ENCODE results near the gene WIPF1.
"Not testable (repeated sequence)": the region's sequence is repeated elsewhere in the genome, so short reads cannot be mapped to it uniquely, and the experiment has no call there.

Gene WIPF1

DNA sequence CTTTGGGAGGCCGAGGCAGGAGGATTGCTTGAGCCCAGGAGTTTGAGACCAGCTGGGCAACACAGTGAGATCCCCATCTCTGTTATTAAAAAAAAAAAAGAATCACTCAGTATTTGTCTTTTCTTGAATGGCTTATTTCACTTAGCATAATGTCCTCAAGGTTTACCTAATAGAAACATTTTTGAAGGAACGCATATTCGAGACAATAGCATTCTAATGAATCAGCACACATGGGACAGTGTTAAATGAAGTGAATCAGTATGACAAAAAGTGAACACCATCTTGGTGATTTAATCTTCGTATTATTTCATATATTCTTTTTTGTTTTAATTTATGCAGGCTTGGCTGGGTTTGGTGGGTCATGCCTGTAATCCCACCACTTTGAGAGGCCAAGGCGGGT, 44.7 kb downstream of the WIPF1 start:
- no peak overlapping the region for H3K4me3 ChIP-seq (ENCODE audit: low read depth in 1 of 2, low read length in 2 of 2)
- no peak overlapping the region for H3K27ac ChIP-seq (ENCODE audit: low read length)
- no peak overlapping the region for H2AFZ ChIP-seq (ENCODE audit: low read depth, low read length)
- no peak overlapping the region for H3K4me2 ChIP-seq (ENCODE audit: insufficient read depth, low read length)
- 0 out of 2 replicates have a peak, but pooled peaks cover 2% of the 10 kb centered on the region for H3K36me3 ChIP-seq (ENCODE audit: insufficient read depth, low read length)
- no peaks in the 10 kb centered on the region for H3K9me3 ChIP-seq (ENCODE audit: insufficient read depth, low read length, severe bottlenecking)
- TF ChIP-seq EZH2 (IDR thresholded peaks at IDR 0.05; ENCODE audit: borderline replicate concordance, low read depth, low read length, severe bottlenecking) = no peak
- TF ChIP-seq, protein P1, sequence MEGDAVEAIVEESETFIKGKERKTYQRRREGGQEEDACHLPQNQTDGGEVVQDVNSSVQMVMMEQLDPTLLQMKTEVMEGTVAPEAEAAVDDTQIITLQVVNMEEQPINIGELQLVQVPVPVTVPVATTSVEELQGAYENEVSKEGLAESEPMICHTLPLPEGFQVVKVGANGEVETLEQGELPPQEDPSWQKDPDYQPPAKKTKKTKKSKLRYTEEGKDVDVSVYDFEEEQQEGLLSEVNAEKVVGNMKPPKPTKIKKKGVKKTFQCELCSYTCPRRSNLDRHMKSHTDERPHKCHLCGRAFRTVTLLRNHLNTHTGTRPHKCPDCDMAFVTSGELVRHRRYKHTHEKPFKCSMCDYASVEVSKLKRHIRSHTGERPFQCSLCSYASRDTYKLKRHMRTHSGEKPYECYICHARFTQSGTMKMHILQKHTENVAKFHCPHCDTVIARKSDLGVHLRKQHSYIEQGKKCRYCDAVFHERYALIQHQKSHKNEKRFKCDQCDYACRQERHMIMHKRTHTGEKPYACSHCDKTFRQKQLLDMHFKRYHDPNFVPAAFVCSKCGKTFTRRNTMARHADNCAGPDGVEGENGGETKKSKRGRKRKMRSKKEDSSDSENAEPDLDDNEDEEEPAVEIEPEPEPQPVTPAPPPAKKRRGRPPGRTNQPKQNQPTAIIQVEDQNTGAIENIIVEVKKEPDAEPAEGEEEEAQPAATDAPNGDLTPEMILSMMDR (IDR thresholded peaks at IDR 0.05; ENCODE audit: borderline replicate concordance, extremely low read depth, low read length, poor library complexity, severe bottlenecking) = no peak
- no peaks in the 10 kb centered on the region for H4K20me1 ChIP-seq (ENCODE audit: insufficient read depth, low read length)
- no peak overlapping the region for H3K9ac ChIP-seq (ENCODE audit: low read depth, low read length)
- H3K27me3 ChIP-seq (ENCODE audit: insufficient read depth, low read length, poor library complexity) = no peaks in the 10 kb centered on the region
- ATAC-seq (ENCODE audit: insufficient read depth, low read depth) (no peak), DNase-seq (no peak)
- no peaks in the 10 kb centered on the region for H3K79me2 ChIP-seq (ENCODE audit: insufficient read depth, low read length)
- no peaks in the 10 kb centered on the region for H3K4me1 ChIP-seq (ENCODE audit: insufficient read depth, low read length)

DNA sequence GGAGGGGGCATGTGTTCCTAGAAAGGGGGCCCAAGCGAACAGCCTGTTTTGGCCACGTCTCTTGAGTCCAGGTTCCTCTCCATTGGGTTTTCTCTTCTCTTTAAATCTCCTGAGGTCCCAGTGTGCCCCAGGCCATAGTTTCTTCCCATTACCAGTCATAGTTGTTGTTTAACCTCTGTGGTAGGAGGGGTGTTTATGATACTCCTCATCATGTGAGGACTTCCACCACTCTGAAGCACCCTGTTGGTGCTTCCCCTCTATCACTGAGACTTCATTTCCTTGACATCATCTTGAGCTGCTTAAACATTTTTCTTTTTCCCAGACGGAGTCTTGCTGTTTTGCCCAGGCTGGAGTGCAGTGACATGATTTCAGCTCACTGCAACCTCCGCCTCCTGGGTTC, 45.9 kb downstream of the WIPF1 start:
- H3K4me3 ChIP-seq (ENCODE audit: low read depth in 1 of 2, low read length in 2 of 2) = no peak overlapping the region
- no peaks in the 10 kb centered on the region for H3K9me3 ChIP-seq (ENCODE audit: insufficient read depth, low read length, severe bottlenecking)
- no peak overlapping the region for H3K4me2 ChIP-seq (ENCODE audit: insufficient read depth, low read length)
- no peak overlapping the region for H3K9ac ChIP-seq (ENCODE audit: low read depth, low read length)
- TF ChIP-seq, protein P1 (IDR thresholded peaks at IDR 0.05; ENCODE audit: borderline replicate concordance, extremely low read depth, low read length, poor library complexity, severe bottlenecking) = no peak
- no peak for ATAC-seq (ENCODE audit: insufficient read depth, low read depth)
- no peaks in the 10 kb centered on the region for H4K20me1 ChIP-seq (ENCODE audit: insufficient read depth, low read length)
- H3K27ac ChIP-seq (ENCODE audit: low read length) = no peak overlapping the region
- no peaks in the 10 kb centered on the region for H3K27me3 ChIP-seq (ENCODE audit: insufficient read depth, low read length, poor library complexity)
- H3K36me3 ChIP-seq (ENCODE audit: insufficient read depth, low read length) = no peaks in the 10 kb centered on the region
- H3K4me1 ChIP-seq (ENCODE audit: insufficient read depth, low read length) = no peaks in the 10 kb centered on the region
- H2AFZ ChIP-seq (ENCODE audit: low read depth, low read length) = no peak overlapping the region
- H3K79me2 ChIP-seq (ENCODE audit: insufficient read depth, low read length) = no peaks in the 10 kb centered on the region
- DNase-seq = no peak

DNA sequence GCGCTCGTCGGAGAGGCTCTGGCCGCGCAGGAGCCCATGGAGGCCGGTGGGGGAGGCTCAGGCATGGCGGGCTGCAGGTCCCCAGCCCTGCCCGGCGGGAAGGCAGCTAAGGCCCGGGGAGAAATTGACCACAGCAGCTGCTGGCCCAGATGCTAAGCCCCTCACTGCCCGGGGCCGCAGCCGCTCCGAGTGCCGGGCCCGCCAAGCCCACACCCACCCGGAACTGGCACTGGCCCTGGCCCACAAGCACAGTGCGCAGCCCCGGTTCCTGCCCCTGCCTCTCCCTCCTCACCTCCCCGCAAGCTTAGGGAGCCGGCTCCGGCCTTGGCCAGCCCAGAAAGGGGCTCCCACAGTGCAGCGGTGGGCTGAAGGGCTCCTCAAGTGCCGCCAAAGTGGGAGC, 49.0 kb downstream of the WIPF1 start:
- not testable (repeated sequence) for H3K9ac ChIP-seq (ENCODE audit: low read depth, low read length); H3K4me3 ChIP-seq (ENCODE audit: low read depth in 1 of 2, low read length in 2 of 2); H4K20me1 ChIP-seq (ENCODE audit: insufficient read depth, low read length); H3K9me3 ChIP-seq (ENCODE audit: insufficient read depth, low read length, severe bottlenecking); H3K79me2 ChIP-seq (ENCODE audit: insufficient read depth, low read length); ATAC-seq (ENCODE audit: insufficient read depth, low read depth); H3K4me1 ChIP-seq (ENCODE audit: insufficient read depth, low read length); H3K4me2 ChIP-seq (ENCODE audit: insufficient read depth, low read length); H3K36me3 ChIP-seq (ENCODE audit: insufficient read depth, low read length); H3K27ac ChIP-seq (ENCODE audit: low read length); H2AFZ ChIP-seq (ENCODE audit: low read depth, low read length); DNase-seq; H3K27me3 ChIP-seq (ENCODE audit: insufficient read depth, low read length, poor library complexity)

DNA sequence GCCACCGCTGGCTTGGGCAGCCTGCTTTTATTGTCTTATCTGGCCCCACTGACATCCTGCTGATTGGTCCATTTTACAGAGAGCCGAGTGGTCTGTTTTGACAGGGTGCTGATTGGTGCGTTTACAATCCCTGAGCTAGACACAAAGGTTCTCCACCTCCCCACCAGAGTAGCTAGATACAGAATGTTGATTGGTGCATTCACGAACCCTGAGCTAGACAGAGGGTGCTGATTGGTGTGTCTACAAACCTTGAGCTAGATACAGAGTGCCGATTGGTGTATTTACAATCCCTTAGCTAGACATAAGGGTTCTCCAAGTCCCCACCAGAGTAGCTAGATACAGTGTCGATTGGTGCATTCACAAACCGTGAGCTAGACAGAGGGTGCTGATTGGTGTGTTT, 49.6 kb downstream of the WIPF1 start:
- not testable (repeated sequence) for H4K20me1 ChIP-seq (ENCODE audit: insufficient read depth, low read length); H3K79me2 ChIP-seq (ENCODE audit: insufficient read depth, low read length); H3K4me1 ChIP-seq (ENCODE audit: insufficient read depth, low read length); H3K9me3 ChIP-seq (ENCODE audit: insufficient read depth, low read length, severe bottlenecking); DNase-seq; H3K4me3 ChIP-seq (ENCODE audit: low read depth in 1 of 2, low read length in 2 of 2); H2AFZ ChIP-seq (ENCODE audit: low read depth, low read length); H3K27ac ChIP-seq (ENCODE audit: low read length); H3K36me3 ChIP-seq (ENCODE audit: insufficient read depth, low read length); ATAC-seq (ENCODE audit: insufficient read depth, low read depth); H3K4me2 ChIP-seq (ENCODE audit: insufficient read depth, low read length); H3K9ac ChIP-seq (ENCODE audit: low read depth, low read length); H3K27me3 ChIP-seq (ENCODE audit: insufficient read depth, low read length, poor library complexity)
